DOHH2 (cell line): Measurements from ENCODE around the gene ITGAV.

Source experiments
- H3F3A ChIP-seq: fragments of 200-600 bp; sonication (generic), shearing (Covaris generic); 2 replicates; pipeline ENCODE4 v1.6.0; 2016; ENCODE audit warnings: antibody characterized with exemption, mild to moderate bottlenecking; ENCODE audit not compliant: control insufficient read depth, insufficient read depth
- H3K27ac ChIP-seq: fragments of 200-600 bp; sonication (generic); 2 replicates; pipeline ENCODE4 v1.5.1; 2014; ENCODE audit warnings: low read depth, mild to moderate bottlenecking, low read length, moderate library complexity
- H3K27me3 ChIP-seq: fragments of 200-600 bp; sonication (generic); 2 replicates; pipeline ENCODE4 v1.6.1; 2014; ENCODE audit warnings: mild to moderate bottlenecking, low read length, mixed read lengths; ENCODE audit not compliant: control insufficient read depth
- H3K36me3 ChIP-seq: fragments of 200-600 bp; sonication (generic); 2 replicates; pipeline ENCODE4 v1.6.1; 2014; ENCODE audit warnings: mild to moderate bottlenecking, low read length, moderate library complexity, mixed read lengths; ENCODE audit not compliant: control insufficient read depth
- H3K4me1 ChIP-seq: fragments of 200-600 bp; sonication (generic); 2 replicates; pipeline ENCODE4 v1.6.1; 2014; ENCODE audit warnings: mild to moderate bottlenecking, low read length, mixed read lengths; ENCODE audit not compliant: control insufficient read depth
- H3K4me2 ChIP-seq: fragments of 200-600 bp; sonication (generic); 2 replicates; pipeline ENCODE4 v1.6.0; 2014; ENCODE audit warnings: mild to moderate bottlenecking, low read length, moderate library complexity
- H3K4me3 ChIP-seq: fragments of 200-600 bp; sonication (generic); 2 replicates; pipeline ENCODE4 v1.5.1; 2014; ENCODE audit warnings: mild to moderate bottlenecking, low read length, mixed read lengths
- H3K79me2 ChIP-seq: fragments of 200-600 bp; sonication (generic); 2 replicates; pipeline ENCODE4 v1.6.1; 2014; ENCODE audit warnings: mild to moderate bottlenecking, low read length, mixed read lengths; ENCODE audit not compliant: control insufficient read depth
- H3K9me2 ChIP-seq: fragments of 200-600 bp; sonication (generic); replicated peaks from 2 replicates; pipeline ENCODE4 v1.6.1; 2014; ENCODE audit warnings: mild to moderate bottlenecking, low read length, mixed read lengths; ENCODE audit not compliant: control insufficient read depth
- H3K9me3 ChIP-seq: fragments of 200-600 bp; sonication (generic); 2 replicates; pipeline ENCODE4 v1.6.1; 2014; ENCODE audit warnings: antibody characterized with exemption, low read length, mixed read lengths; ENCODE audit not compliant: control insufficient read depth, insufficient read depth
- H4K20me1 ChIP-seq: fragments of 200-600 bp; sonication (generic); 2 replicates; pipeline ENCODE4 v1.6.0; 2014; ENCODE audit warnings: low read depth, mild to moderate bottlenecking, antibody characterized with exemption, low read length, moderate library complexity; ENCODE audit not compliant: control insufficient read depth, insufficient read depth
- EZH2phosphoT487 ChIP-seq: fragments of 200-600 bp; sonication (generic); IDR thresholded peaks from 2 replicates; pipeline ENCODE4 v1.6.1; 2017; ENCODE audit warnings: borderline replicate concordance, mild to moderate bottlenecking, antibody characterized with exemption, low read length, moderate library complexity, mixed read lengths
- TF ChIP-seq, protein P1 (sequence below): fragments of 200-600 bp; sonication (generic); IDR thresholded peaks from one replicate; pipeline ENCODE4 v1.5.1; 2014; ENCODE audit warnings: antibody characterized with exemption, mild to moderate bottlenecking, low read depth, low read length; ENCODE audit not compliant: poor library complexity, severe bottlenecking

The ITGAV gene

DNA sequence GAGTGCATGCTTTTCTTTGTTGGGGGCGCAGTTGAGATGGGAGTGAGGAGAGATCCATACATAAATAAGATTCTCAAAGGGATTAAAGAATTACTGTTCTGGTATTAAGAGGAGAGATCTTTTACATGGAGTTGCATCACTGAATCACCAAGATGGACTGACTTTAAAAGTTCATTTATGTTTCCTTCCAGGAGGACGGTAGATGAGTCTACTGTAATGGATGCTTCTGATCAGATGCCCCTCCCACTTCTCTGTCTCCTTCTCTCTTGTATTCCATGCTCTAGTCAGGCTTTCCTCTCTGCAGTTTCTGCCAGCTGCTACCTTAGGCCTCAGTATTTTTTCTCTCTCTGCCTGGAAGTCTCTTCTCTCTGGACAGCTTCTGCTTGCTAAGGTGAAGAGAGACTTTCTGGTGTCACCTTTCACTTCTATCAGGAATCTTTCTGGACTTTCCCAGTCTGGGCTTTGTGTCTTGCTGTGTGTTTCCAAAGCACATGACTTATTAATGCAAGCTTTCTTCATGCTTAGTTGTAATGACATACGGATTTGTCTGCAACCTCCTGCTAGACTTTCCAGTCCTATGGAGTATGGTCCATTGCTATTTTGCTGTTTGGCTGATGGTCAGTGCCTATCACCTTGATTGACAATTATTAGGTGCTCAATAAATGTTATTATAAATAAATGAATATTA is 127.6 kb downstream of the ITGAV start:
- Histone ChIP-seq H3K9me2 (no peaks in the 10 kb centered on the region), H3K9me3 (no peaks in the 10 kb centered on the region), H3K36me3 (no peaks in the 10 kb centered on the region), H3K4me2 (no peak overlapping the region), H3K27me3 (no peaks in the 10 kb centered on the region), H3K27ac (no peak overlapping the region), H3F3A (no peaks in the 10 kb centered on the region), H3K4me1 (peaks cover 25% of the 10 kb centered on the region), H3K79me2 (no peaks in the 10 kb centered on the region), H4K20me1 (no peaks in the 10 kb centered on the region), H3K4me3 (no peak overlapping the region)
- TF ChIP-seq EZH2phosphoT487, result no peak
- TF ChIP-seq, protein P1, sequence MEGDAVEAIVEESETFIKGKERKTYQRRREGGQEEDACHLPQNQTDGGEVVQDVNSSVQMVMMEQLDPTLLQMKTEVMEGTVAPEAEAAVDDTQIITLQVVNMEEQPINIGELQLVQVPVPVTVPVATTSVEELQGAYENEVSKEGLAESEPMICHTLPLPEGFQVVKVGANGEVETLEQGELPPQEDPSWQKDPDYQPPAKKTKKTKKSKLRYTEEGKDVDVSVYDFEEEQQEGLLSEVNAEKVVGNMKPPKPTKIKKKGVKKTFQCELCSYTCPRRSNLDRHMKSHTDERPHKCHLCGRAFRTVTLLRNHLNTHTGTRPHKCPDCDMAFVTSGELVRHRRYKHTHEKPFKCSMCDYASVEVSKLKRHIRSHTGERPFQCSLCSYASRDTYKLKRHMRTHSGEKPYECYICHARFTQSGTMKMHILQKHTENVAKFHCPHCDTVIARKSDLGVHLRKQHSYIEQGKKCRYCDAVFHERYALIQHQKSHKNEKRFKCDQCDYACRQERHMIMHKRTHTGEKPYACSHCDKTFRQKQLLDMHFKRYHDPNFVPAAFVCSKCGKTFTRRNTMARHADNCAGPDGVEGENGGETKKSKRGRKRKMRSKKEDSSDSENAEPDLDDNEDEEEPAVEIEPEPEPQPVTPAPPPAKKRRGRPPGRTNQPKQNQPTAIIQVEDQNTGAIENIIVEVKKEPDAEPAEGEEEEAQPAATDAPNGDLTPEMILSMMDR, result no peak

DNA sequence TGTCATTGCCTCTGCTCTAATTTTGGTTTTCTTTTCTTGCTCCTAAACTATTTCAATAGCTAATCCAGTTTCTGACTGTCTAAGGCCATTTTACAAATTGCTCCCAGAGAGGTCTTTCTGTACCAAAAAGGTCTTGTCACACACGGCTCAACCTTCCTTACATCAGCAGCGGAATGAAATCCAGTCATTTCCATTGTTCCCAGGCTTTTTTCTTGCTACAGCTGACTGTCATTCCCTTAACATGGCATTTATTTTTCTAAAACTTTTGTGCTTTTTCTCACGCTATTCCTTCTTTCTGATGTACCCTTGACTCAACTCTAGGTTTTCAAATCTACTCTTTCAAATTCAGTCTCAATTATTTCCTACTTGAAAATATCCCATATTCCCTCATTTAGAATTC is 128.3 kb downstream of the ITGAV start:
- Histone ChIP-seq H3K4me1 (peaks cover 25% of the 10 kb centered on the region), H3K9me2 (no peaks in the 10 kb centered on the region), H3K36me3 (no peaks in the 10 kb centered on the region), H3K27ac (no peak overlapping the region), H3K4me3 (no peak overlapping the region), H3K27me3 (no peaks in the 10 kb centered on the region), H3K4me2 (no peak overlapping the region), H4K20me1 (no peaks in the 10 kb centered on the region), H3K9me3 (no peaks in the 10 kb centered on the region), H3F3A (no peaks in the 10 kb centered on the region), H3K79me2 (no peaks in the 10 kb centered on the region)
- no peak for TF ChIP-seq EZH2phosphoT487
- TF ChIP-seq, protein P1, result no peak

DNA sequence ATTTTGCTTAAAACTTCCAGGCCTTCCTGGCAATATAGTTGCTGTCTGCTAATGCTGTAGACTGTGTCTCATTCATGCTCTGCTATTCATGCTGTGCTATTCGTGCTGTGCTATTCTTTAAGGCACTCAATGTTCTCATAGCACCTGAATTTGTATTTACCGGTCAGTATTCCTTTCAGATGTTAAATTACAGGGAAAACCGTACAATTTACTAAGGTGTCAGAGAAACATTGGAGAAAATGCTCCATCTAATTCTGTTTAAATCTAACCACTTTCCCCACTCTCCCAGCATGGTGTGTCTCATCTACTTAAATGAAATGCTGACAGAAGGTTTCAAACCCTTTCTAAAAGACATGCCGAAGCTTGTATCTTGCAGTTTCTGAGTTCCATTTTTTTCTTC is 129.0 kb downstream of the ITGAV start:
- Histone ChIP-seq H3F3A (no peaks in the 10 kb centered on the region), H4K20me1 (no peaks in the 10 kb centered on the region), H3K4me1 (peaks cover 22% of the 10 kb centered on the region), H3K36me3 (no peaks in the 10 kb centered on the region), H3K4me2 (no peak overlapping the region), H3K79me2 (no peaks in the 10 kb centered on the region), H3K27ac (no peak overlapping the region), H3K9me3 (no peaks in the 10 kb centered on the region), H3K27me3 (no peaks in the 10 kb centered on the region), H3K9me2 (no peaks in the 10 kb centered on the region), H3K4me3 (no peak overlapping the region)
- TF ChIP-seq, protein P1, result no peak
- no peak for TF ChIP-seq EZH2phosphoT487
